Upper lobe of left lung (tissue), 4 donors: ENCODE data around the gene KRT86.

Experiments
- EP300 ChIP-seq, 4 donors: sonication (generic); formaldehyde crosslinking; IDR thresholded peaks; one replicate each; pipeline ENCODE4 v1.5.1; 2017; ENCODE audit warnings: antibody characterized with exemption in 4 of 4, control low read depth in 2 of 4
- POLR2A ChIP-seq, 4 donors: fragments of 450-650 bp; IDR thresholded peaks; one replicate each; pipeline ENCODE4 v1.5.1; 2016 to 2017; ENCODE audit warnings: antibody characterized with exemption in 4 of 4, mild to moderate bottlenecking in 2 of 4
- TF ChIP-seq, protein P1 (sequence below), 6 experiments: fragments of 450-650 bp in 4 of 6; fragments of 200-600 bp in 2 of 6; sonication (generic) in 2 of 6; IDR thresholded peaks; one replicate each; pipeline ENCODE4 v1.5.1; 2016 to 2019; ENCODE audit warnings: antibody characterized with exemption in 6 of 6

DNA sequence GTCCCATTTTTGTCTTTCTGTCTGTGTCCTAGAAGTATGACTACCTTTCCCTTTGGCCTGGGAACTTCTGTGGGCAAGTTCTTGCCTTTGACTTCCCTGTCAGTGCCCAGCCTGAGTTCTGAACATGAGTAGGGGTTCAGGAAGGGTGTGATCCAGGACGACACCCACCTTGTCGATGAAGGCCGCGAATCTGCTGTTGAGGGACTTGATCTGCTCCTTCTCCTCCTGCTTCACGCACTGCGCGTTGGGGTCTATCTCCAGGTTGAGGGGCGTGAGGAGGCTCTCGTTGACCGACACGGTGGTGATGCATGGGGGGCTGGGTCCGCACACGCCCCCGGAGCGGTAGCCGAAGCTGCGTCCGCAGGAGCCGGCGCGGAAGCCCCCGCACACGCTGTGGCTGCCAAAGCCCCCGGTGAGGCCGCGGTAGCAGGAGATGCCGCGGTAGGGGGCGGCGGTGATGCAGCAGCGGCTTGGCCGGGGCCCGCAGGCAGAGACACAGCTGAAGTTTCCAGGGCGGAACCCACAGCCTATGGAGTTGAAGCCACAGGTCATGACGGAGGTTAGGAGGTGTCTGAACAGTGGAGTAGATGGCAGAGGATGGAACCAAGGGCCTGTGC, 46.4 kb downstream of the KRT86 start, which contains the start of gene KRT83:
- TF ChIP-seq, protein P1, sequence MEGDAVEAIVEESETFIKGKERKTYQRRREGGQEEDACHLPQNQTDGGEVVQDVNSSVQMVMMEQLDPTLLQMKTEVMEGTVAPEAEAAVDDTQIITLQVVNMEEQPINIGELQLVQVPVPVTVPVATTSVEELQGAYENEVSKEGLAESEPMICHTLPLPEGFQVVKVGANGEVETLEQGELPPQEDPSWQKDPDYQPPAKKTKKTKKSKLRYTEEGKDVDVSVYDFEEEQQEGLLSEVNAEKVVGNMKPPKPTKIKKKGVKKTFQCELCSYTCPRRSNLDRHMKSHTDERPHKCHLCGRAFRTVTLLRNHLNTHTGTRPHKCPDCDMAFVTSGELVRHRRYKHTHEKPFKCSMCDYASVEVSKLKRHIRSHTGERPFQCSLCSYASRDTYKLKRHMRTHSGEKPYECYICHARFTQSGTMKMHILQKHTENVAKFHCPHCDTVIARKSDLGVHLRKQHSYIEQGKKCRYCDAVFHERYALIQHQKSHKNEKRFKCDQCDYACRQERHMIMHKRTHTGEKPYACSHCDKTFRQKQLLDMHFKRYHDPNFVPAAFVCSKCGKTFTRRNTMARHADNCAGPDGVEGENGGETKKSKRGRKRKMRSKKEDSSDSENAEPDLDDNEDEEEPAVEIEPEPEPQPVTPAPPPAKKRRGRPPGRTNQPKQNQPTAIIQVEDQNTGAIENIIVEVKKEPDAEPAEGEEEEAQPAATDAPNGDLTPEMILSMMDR (IDR thresholded peaks at IDR 0.05) = no peak
- no peak for TF ChIP-seq POLR2A (IDR thresholded peaks at IDR 0.05)
- no peak for TF ChIP-seq EP300 (IDR thresholded peaks at IDR 0.05)
